Activated CD4-positive, CD25-positive, alpha-beta regulatory T cell treated with anti-CD3 and anti-CD28 coated beads, Interleukin-2, amount 50 U/mL, for 16 hours (primary cell): ENCODE data around the gene IL1RAP.
"Not testable (repeated sequence)": the region's sequence is repeated elsewhere in the genome, so short reads cannot be mapped to it uniquely, and the experiment has no call there.

Experiments used
- DNase-seq: peaks from one replicate; pipeline ENCODE4 v3.0.0-alpha.2; 2020; ENCODE audit warnings: low read depth, low spot score

IL1RAP gene

DNA sequence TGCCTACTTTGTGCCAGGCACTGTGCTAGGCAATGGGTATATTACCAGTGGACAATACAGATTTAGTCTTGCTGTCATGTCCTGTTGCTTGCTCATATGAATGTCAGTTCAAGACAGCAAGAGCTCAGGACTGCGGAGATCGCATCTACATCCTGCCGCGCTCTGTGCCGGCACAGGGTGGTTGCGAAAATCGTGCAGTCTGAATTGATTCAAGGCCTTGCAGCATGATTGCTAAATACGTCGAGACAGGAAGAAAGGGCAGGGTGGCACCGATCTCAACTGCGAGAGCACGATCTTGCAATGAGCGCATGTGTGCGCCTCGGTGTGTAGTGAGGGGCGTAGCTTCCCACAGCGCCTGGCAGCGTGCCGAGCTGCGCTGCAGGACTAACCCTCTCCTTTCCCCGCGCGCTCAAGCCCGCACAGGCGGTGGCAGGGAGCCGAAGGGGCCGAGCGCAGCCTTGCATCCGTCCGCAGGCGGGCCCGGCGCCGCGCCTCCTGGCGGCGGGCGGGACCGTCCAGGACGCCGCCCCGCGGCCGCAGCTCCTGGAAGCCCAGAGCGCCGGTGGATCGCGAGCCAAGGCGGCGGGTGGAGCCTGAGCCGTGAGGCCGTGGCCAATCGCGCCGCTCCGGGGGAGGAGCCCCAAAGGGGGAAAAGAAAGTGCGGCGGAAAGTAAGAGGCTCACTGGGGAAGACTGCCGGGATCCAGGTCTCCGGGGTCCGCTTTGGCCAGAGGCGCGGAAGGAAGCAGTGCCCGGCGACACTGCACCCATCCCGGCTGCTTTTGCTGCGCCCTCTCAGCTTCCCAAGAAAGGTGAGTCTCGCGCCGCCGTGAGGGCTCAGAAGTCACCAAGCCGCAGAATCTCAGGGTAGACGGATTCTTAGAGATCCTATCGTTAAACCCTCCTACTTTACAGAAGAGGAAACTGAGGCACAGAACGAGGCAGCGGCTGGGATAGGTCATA lies at the start of gene IL1RAP:
Gene IL1RAP, plus strand, starts transcription at position 677 of the 962 bp plus-strand sequence. CDS start 50,205 bp downstream, outside the sequence.
- DNase-seq: peak; percentile 67

DNA sequence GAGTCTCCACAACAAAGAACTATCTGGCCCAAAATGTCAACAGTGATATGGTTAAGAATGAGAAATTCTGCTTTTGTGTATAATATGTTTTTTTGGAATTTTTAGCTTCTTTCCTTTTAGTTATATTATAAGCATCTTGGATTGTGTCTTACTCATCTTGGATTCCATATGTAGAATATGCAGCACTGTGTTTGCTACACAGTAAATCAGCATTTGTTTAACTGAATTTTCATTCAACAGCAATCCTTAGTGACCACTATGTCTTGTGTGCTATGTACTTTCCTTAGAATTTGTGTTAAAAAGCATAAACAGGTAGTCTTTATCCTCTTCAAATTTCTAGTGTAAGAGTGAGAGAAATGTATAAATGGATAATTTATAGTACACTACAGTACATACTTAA lies 46.0 kb upstream of the IL1RAP start:
- DNase-seq: no peak

DNA sequence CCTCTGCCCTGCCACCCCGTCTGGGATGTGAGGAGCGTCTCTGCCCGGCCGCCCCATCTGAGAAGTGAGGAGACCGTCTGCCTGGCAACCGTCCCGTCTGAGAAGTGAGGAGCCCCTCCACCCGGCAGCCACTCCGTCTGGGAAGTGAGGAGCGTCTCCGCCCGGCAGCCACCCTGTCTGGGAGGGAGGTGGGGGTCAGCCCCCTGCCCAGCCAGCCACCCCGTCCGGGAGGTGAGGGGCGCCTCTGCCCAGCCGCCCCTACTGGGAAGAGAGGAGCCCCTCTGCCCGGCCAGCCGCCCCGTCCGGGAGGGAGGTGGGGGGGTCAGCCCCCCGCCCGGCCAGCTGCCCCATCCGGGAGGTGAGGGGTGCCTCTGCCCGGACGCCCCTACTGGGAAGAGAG lies 40.6 kb upstream of the IL1RAP start:
- not testable (repeated sequence) for DNase-seq

- DNase-seq: no peak
Observed at GRCh38 chr3:190481779-190482178, 32.1 kb upstream of the IL1RAP start.

DNA sequence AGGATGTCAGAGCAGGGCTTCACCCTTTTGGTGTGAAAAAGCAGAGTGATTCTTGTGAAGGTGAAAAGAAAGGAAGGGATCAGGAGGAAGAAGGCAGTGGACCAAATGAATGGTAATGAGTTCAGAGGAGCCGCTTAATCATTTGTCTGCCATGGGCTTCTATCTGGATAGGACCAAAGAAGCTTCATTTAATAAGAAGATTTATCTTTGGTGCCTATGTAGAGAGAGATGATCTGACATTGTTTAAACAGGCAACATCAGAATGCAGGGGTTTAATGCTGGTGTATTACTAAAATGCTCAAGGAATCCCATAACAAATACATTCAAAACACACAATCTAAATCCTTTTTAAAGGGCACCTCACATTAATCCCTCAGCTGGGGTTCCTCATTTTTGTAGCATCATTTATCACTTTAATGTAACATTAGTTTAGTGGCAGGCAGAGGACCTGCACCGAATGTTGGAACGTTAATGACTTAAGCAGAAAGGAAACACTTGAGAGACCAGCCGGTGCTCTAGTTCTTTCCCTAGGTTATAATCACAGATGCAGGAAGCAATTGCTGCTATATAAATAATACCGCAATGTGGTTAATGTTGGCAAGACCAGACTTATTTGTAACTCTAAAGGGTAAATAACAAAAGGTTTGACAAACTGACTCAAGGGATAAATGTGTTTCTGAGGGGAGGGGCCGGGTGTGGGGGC lies 27.9 kb upstream of the IL1RAP start:
- DNase-seq: no peak

DNA sequence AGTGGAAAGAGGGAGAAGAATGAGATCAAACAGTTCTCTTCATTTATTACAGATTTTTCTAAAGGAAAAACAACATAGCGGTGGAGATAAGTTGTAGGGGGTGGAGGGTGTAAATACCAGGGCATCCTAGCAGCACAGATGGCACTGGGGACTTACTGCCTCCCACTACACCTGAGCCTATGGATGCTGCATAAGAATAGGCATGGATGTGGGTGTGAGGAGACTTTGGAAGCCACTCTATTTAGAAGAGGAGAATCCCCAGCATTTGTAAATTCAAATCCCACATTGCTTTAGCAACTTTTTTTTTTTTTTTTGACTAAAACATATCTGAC lies 27.4 kb upstream of the IL1RAP start:
- DNase-seq: no peak

GRCh38 chr3:190486908-190487607 lies 26.8 kb upstream of the IL1RAP start:
- DNase-seq: no peak

- no peak for DNase-seq
Observed at GRCh38 chr3:190491533-190492054, 22.3 kb upstream of the IL1RAP start.

- no peak for DNase-seq
Observed at GRCh38 chr3:190492129-190492528, 21.8 kb upstream of the IL1RAP start.

GRCh38 chr3:190492966-190493365 lies 20.9 kb upstream of the IL1RAP start:
- DNase-seq: no peak

DNA sequence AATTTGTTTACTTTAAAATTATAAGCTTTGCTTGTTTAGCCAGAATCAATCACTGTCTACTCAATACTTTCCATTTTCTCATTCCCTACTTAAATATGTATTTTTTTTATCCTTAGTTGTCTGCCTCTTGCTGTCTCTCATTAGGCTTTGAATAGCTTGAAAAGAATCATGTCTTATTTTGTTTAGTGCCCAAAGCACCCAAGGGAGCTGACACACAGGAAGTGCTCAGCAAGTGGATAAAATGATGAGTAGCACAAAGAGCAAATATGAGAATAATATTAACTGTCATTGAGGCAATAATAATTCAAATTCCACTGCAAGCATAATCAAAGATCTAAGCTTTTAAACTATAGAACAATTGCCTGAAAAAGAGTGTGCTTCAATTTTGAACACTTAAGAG lies 19.0 kb upstream of the IL1RAP start:
- no peak for DNase-seq

GRCh38 chr3:190495354-190495753 lies 18.5 kb upstream of the IL1RAP start:
- no peak for DNase-seq

- no peak for DNase-seq
Observed at GRCh38 chr3:190495796-190496195, 18.1 kb upstream of the IL1RAP start.

DNA sequence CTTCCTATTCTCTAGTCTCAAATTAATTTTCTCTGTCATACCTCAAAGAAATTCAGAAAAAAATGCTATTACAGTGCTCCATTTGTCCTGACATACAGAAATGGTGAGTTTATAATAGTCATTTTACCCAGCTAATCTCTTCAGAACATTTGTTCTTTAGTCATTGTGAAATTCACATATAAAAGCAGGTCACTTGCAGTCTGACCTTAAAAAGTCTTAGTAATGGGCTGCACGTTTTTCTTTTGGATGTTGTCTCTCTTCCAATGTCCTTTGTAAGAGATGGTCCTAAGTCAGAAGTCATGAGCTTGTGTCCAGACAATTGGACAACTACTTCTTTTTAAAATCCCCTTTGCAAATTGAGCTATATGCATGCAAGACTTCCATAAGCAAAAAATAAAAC lies 17.0 kb upstream of the IL1RAP start:
- DNase-seq: no peak

GRCh38 chr3:190497811-190498210 lies 16.1 kb upstream of the IL1RAP start:
- no peak for DNase-seq

DNA sequence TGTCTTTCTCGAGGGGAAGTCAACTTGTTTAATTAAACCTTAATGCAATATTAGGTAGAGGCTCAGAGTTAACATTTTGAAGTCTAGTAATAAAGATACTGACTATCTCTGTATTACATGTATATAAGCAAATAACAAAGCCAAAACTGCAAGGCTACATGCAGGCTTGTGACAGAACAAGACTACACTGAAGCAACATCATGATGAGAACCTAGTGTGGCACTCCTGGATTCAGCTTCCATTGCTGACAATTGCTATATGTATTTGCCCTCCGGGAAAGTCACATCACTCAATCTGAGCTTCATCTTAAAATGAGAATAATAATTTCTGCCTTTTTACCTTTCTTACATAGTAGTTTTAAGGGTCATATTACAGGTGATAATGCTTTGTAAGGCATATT lies 15.6 kb upstream of the IL1RAP start:
- no peak for DNase-seq

DNA sequence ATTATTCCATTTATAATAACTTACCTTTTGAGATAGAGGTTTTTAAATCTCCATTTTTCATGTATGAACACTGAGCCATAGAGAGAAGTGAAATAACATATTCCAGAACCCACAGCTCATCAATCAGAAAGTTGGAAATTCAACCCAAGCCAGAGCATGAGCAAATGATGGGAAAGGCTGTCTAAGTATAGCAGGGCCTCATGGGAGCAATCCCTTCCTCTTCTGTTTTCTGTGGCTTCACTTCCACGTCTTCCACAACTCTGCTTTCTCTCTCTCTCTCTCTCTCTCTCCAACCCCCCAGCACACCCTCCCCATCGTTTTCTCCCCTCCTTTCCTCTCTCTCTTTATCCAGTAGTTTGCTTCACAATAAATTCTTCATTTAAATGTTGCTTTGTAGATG lies 14.8 kb upstream of the IL1RAP start:
- DNase-seq: no peak

DNA sequence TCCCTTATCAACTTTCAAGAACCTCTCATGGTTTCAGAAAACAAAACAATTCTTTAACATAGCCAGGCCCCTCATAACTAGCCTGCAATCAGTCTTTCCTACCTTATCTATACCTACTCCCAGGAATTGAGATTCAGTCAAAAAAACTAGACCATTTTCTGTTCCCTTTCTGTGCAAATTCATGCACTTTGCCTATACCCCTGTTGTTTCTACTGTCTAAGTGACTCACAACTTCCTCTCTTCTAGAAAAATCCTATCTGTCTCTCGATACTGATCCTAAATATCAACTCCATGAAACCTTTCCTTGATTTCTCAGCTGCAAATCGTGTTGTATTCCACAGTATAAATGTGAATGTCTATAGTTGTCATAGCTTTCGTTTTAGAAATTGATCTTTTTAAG lies 10.9 kb upstream of the IL1RAP start:
- DNase-seq: no peak

- DNase-seq: no peak
Observed at GRCh38 chr3:190504354-190505125, 9.3 kb upstream of the IL1RAP start.

DNA sequence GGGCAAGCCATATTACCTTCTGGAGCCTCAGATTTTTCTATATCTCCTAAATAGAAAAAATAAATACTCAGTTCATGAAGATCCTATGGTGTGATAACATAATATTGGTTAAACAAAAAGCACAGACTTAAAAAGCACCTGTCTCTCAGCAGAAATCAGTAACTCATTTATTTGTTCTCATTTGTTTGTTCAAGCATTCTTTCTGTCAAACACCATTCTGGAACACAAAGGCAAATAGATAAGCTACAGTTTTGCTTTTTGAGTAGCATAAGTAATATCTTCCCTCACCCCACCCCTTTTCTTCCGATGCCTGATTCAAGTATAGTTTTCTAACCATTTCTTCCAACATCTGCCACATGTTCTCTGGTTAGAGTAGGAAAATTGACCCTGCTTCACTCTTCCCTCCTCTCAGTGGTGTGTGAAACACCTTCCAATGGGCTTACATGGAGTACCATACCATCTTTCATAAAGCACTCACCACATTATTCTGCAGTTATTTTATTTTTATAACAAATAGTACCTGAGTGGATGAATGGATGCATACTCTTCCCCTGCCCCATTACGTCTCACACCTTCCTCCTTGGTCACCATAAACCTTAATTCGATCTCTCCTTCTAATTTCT lies 8.4 kb upstream of the IL1RAP start:
- DNase-seq: no peak

GRCh38 chr3:190506271-190506670 lies 7.6 kb upstream of the IL1RAP start:
- DNase-seq: no peak
